ENCODE results near the gene SPAG17. TPM values are rescaled to one million over a fixed set of nuclear protein-coding genes. Genes with fewer than 3 reads are reported as not detected.

Gene SPAG17
- total RNA-seq, 1 experiment from 2014 or later: not detected

- no peaks in the 10 kb centered on the region for H3K9me2 ChIP-seq (replicated peaks; ENCODE audit: insufficient read depth, low read length)
- H4K20me1 ChIP-seq (ENCODE audit: insufficient read depth, low read depth, low read length): no peaks in the 10 kb centered on the region
- H3K9ac ChIP-seq (ENCODE audit: low read length): no peak overlapping the region
- H3K4me2 ChIP-seq (ENCODE audit: low read depth, low read length, poor library complexity, severe bottlenecking): no peak overlapping the region
- H3K79me2 ChIP-seq (ENCODE audit: low read length): no peaks in the 10 kb centered on the region
- H3K27me3 ChIP-seq (ENCODE audit: low read length): no peaks in the 10 kb centered on the region
- no peaks in the 10 kb centered on the region for H3K9me3 ChIP-seq (ENCODE audit: low read length)
- no peaks in the 10 kb centered on the region for H3K36me3 ChIP-seq (ENCODE audit: insufficient read depth, low read length)
- no peaks in the 10 kb centered on the region for H3K4me1 ChIP-seq (ENCODE audit: low read length)
- H2AFZ ChIP-seq (ENCODE audit: low read length): no peak overlapping the region
- H3K4me3 ChIP-seq (ENCODE audit: low read length): no peak overlapping the region
- no peak for DNase-seq
- H3K27ac ChIP-seq (ENCODE audit: low read length): no peak overlapping the region
Measured at GRCh38 chr1:118209648-118210047, 24.6 kb upstream of the SPAG17 start.

- no peak overlapping the region for H2AFZ ChIP-seq (ENCODE audit: low read length)
- H3K79me2 ChIP-seq (ENCODE audit: low read length): no peaks in the 10 kb centered on the region
- H3K36me3 ChIP-seq (ENCODE audit: insufficient read depth, low read length): no peaks in the 10 kb centered on the region
- no peaks in the 10 kb centered on the region for H3K9me3 ChIP-seq (ENCODE audit: low read length)
- H3K4me2 ChIP-seq (ENCODE audit: low read depth, low read length, poor library complexity, severe bottlenecking): no peak overlapping the region
- no peaks in the 10 kb centered on the region for H3K27me3 ChIP-seq (ENCODE audit: low read length)
- no peak overlapping the region for H3K27ac ChIP-seq (ENCODE audit: low read length)
- no peaks in the 10 kb centered on the region for H4K20me1 ChIP-seq (ENCODE audit: insufficient read depth, low read depth, low read length)
- H3K9me2 ChIP-seq (replicated peaks; ENCODE audit: insufficient read depth, low read length): no peaks in the 10 kb centered on the region
- H3K4me1 ChIP-seq (ENCODE audit: low read length): no peaks in the 10 kb centered on the region
- no peak for DNase-seq
- no peak overlapping the region for H3K9ac ChIP-seq (ENCODE audit: low read length)
- no peak overlapping the region for H3K4me3 ChIP-seq (ENCODE audit: low read length)
Measured at GRCh38 chr1:118206966-118207365, 21.9 kb upstream of the SPAG17 start.

DNA sequence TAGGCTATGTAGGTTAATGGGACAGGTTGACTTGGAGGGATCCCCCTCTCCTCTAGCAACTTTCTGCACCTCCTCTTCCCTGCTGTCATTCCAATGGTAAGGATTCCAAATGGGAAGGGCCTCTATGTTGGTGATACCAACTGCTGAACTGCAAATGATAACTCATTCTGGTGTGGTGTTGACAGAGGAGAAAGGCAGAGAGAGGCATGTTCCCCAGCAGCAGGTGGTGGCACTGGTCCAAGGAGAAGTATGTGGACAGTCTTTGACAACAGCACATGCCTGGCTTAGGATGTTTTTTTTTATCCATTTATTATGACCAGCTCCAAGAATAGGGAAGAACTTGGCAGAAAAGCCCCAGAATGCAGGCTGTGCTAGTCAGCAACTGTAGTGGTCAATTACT lies 19.6 kb upstream of the SPAG17 start:
- Histone ChIP-seq H3K4me2 (ENCODE audit: low read depth, low read length, poor library complexity, severe bottlenecking) (no peak overlapping the region), H3K27me3 (ENCODE audit: low read length) (no peaks in the 10 kb centered on the region), H3K9ac (ENCODE audit: low read length) (no peak overlapping the region), H3K4me1 (ENCODE audit: low read length) (no peaks in the 10 kb centered on the region), H3K9me3 (ENCODE audit: low read length) (no peaks in the 10 kb centered on the region), H3K36me3 (ENCODE audit: insufficient read depth, low read length) (no peaks in the 10 kb centered on the region), H3K9me2 (replicated peaks; ENCODE audit: insufficient read depth, low read length) (no peaks in the 10 kb centered on the region), H3K27ac (ENCODE audit: low read length) (no peak overlapping the region), H4K20me1 (ENCODE audit: insufficient read depth, low read depth, low read length) (no peaks in the 10 kb centered on the region), H3K79me2 (ENCODE audit: low read length) (no peaks in the 10 kb centered on the region), H3K4me3 (ENCODE audit: low read length) (no peak overlapping the region), H2AFZ (ENCODE audit: low read length) (no peak overlapping the region)
- no peak for DNase-seq

DNA sequence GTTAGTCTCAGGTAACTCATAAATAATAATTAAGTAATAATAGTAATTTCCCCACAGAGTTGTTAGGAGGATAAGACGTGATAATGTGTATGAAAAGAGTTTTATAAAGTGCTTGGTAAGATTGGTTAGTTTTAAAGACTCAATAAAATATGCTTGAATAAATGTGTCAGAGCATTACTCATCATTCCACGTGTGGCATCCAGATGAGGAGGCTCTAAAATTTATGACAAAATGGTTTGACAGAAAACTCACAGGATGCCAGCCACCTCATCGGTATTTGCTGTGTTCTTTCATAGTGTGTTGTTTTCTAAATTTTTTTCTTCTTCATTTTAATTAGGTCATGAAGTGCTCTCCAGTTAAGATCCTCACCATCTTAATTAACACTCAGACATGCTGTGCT lies 19.1 kb upstream of the SPAG17 start:
- Histone ChIP-seq H3K36me3 (ENCODE audit: insufficient read depth, low read length) (no peaks in the 10 kb centered on the region), H3K27me3 (ENCODE audit: low read length) (no peaks in the 10 kb centered on the region), H3K27ac (ENCODE audit: low read length) (no peak overlapping the region), H3K4me2 (ENCODE audit: low read depth, low read length, poor library complexity, severe bottlenecking) (no peak overlapping the region), H2AFZ (ENCODE audit: low read length) (no peak overlapping the region), H3K9me3 (ENCODE audit: low read length) (no peaks in the 10 kb centered on the region), H4K20me1 (ENCODE audit: insufficient read depth, low read depth, low read length) (no peaks in the 10 kb centered on the region), H3K4me1 (ENCODE audit: low read length) (no peaks in the 10 kb centered on the region), H3K9me2 (replicated peaks; ENCODE audit: insufficient read depth, low read length) (no peaks in the 10 kb centered on the region), H3K4me3 (ENCODE audit: low read length) (no peak overlapping the region), H3K9ac (ENCODE audit: low read length) (no peak overlapping the region), H3K79me2 (ENCODE audit: low read length) (no peaks in the 10 kb centered on the region)
- DNase-seq: no peak

GRCh38 chr1:118202076-118202608 lies 17.1 kb upstream of the SPAG17 start:
- no peaks in the 10 kb centered on the region for H3K36me3 ChIP-seq (ENCODE audit: insufficient read depth, low read length)
- H3K9me2 ChIP-seq (replicated peaks; ENCODE audit: insufficient read depth, low read length): no peaks in the 10 kb centered on the region
- H3K79me2 ChIP-seq (ENCODE audit: low read length): no peaks in the 10 kb centered on the region
- no peaks in the 10 kb centered on the region for H3K9me3 ChIP-seq (ENCODE audit: low read length)
- H3K4me1 ChIP-seq (ENCODE audit: low read length): no peaks in the 10 kb centered on the region
- DNase-seq: no peak
- no peaks in the 10 kb centered on the region for H4K20me1 ChIP-seq (ENCODE audit: insufficient read depth, low read depth, low read length)
- no peak overlapping the region for H3K9ac ChIP-seq (ENCODE audit: low read length)
- no peak overlapping the region for H3K27ac ChIP-seq (ENCODE audit: low read length)
- no peaks in the 10 kb centered on the region for H3K27me3 ChIP-seq (ENCODE audit: low read length)
- no peak overlapping the region for H3K4me2 ChIP-seq (ENCODE audit: low read depth, low read length, poor library complexity, severe bottlenecking)
- no peak overlapping the region for H2AFZ ChIP-seq (ENCODE audit: low read length)
- H3K4me3 ChIP-seq (ENCODE audit: low read length): no peak overlapping the region

- Histone ChIP-seq H3K9me2 (replicated peaks; ENCODE audit: insufficient read depth, low read length) (no peaks in the 10 kb centered on the region), H3K36me3 (ENCODE audit: insufficient read depth, low read length) (no peaks in the 10 kb centered on the region), H3K4me3 (ENCODE audit: low read length) (no peak overlapping the region), H3K9me3 (ENCODE audit: low read length) (no peaks in the 10 kb centered on the region), H2AFZ (ENCODE audit: low read length) (no peak overlapping the region), H3K4me1 (ENCODE audit: low read length) (no peaks in the 10 kb centered on the region), H3K27ac (ENCODE audit: low read length) (no peak overlapping the region), H3K4me2 (ENCODE audit: low read depth, low read length, poor library complexity, severe bottlenecking) (no peak overlapping the region), H3K79me2 (ENCODE audit: low read length) (no peaks in the 10 kb centered on the region), H3K9ac (ENCODE audit: low read length) (no peak overlapping the region), H3K27me3 (ENCODE audit: low read length) (no peaks in the 10 kb centered on the region), H4K20me1 (ENCODE audit: insufficient read depth, low read depth, low read length) (no peaks in the 10 kb centered on the region)
- no peak for DNase-seq
Measured at GRCh38 chr1:118201524-118201923, 16.5 kb upstream of the SPAG17 start.

DNA sequence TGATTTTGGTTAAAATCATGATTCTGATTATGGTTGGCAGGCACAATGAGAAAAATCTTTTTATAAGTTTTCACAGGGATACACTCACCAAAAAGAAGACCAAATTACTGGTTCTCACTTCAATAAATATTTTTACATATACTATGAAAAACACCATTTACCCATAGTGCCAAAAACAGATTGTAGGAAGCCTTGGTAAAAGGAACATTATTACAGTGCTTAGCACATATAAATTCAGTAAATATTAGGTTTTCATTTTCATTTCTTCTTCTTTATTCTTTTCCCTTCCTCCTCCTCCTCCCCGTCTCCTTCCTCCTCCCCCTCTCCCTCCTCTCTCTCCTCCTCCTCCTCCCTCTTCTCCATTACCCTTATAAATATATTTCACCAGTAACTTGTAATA lies 15.8 kb upstream of the SPAG17 start:
- H3K9ac ChIP-seq (ENCODE audit: low read length): no peak overlapping the region
- H3K9me2 ChIP-seq (replicated peaks; ENCODE audit: insufficient read depth, low read length): no peaks in the 10 kb centered on the region
- no peaks in the 10 kb centered on the region for H3K4me1 ChIP-seq (ENCODE audit: low read length)
- no peak overlapping the region for H3K4me3 ChIP-seq (ENCODE audit: low read length)
- no peak overlapping the region for H3K4me2 ChIP-seq (ENCODE audit: low read depth, low read length, poor library complexity, severe bottlenecking)
- no peaks in the 10 kb centered on the region for H3K9me3 ChIP-seq (ENCODE audit: low read length)
- no peak overlapping the region for H2AFZ ChIP-seq (ENCODE audit: low read length)
- no peaks in the 10 kb centered on the region for H3K27me3 ChIP-seq (ENCODE audit: low read length)
- H3K36me3 ChIP-seq (ENCODE audit: insufficient read depth, low read length): no peaks in the 10 kb centered on the region
- H3K27ac ChIP-seq (ENCODE audit: low read length): no peak overlapping the region
- H4K20me1 ChIP-seq (ENCODE audit: insufficient read depth, low read depth, low read length): no peaks in the 10 kb centered on the region
- no peak for DNase-seq
- H3K79me2 ChIP-seq (ENCODE audit: low read length): no peaks in the 10 kb centered on the region

DNA sequence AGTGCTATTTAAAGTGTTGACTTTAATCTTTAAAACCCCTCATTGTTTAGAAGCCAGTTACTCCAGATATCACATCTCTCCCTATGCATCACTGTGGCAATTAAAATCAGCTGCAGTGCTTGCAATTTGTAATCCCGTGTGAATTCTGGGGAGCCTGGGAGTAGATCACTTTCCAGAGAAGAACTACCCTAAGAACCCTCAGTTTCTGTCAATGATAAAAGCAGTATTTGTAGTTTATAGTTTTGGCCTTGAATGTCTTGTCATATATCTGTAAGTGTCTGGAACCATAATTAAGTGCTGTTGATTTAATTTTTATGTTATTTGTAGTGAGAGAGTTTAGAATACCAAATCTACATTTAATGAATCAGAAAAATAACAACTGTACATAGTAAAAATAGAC lies 5.5 kb upstream of the SPAG17 start:
- no peaks in the 10 kb centered on the region for H3K4me1 ChIP-seq (ENCODE audit: low read length)
- no peak for DNase-seq

DNA sequence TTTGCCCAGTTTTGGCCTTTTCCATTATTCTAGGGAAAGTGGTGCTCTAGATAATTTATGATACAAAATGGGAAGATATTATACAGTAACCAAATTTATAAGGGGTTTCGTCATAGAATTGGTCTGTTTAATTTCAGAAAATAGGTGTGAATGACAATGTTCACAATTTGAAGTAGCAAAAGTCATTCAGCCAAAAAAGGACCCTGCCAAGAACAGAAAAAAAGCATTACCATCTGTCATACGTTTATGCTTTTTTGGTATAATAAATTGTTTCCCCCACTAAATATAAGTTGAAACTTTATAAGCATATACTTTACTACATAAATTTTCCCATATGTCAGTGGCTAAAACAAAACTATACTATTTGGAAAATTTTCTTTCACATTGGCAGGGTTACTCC lies 4.5 kb upstream of the SPAG17 start:
- DNase-seq: no peak
- H2AFZ ChIP-seq (ENCODE audit: low read length): no peak overlapping the region
- H3K4me2 ChIP-seq (ENCODE audit: low read depth, low read length, poor library complexity, severe bottlenecking): no peak overlapping the region
- H3K4me1 ChIP-seq (ENCODE audit: low read length): no peaks in the 10 kb centered on the region
- H3K9ac ChIP-seq (ENCODE audit: low read length): no peak overlapping the region
- no peaks in the 10 kb centered on the region for H3K9me2 ChIP-seq (replicated peaks; ENCODE audit: insufficient read depth, low read length)
- no peaks in the 10 kb centered on the region for H3K36me3 ChIP-seq (ENCODE audit: insufficient read depth, low read length)
- H3K9me3 ChIP-seq (ENCODE audit: low read length): no peaks in the 10 kb centered on the region
- H4K20me1 ChIP-seq (ENCODE audit: insufficient read depth, low read depth, low read length): no peaks in the 10 kb centered on the region
- no peak overlapping the region for H3K4me3 ChIP-seq (ENCODE audit: low read length)
- no peak overlapping the region for H3K27ac ChIP-seq (ENCODE audit: low read length)
- no peaks in the 10 kb centered on the region for H3K79me2 ChIP-seq (ENCODE audit: low read length)
- H3K27me3 ChIP-seq (ENCODE audit: low read length): no peaks in the 10 kb centered on the region

More for the DNA sequence above, 5.5 kb upstream of the SPAG17 start:
- Histone ChIP-seq H3K9me3 (ENCODE audit: low read length) (no peaks in the 10 kb centered on the region), H3K9me2 (replicated peaks; ENCODE audit: insufficient read depth, low read length) (no peaks in the 10 kb centered on the region), H4K20me1 (ENCODE audit: insufficient read depth, low read depth, low read length) (no peaks in the 10 kb centered on the region), H3K27me3 (ENCODE audit: low read length) (no peaks in the 10 kb centered on the region), H3K4me2 (ENCODE audit: low read depth, low read length, poor library complexity, severe bottlenecking) (no peak overlapping the region), H2AFZ (ENCODE audit: low read length) (no peak overlapping the region), H3K4me3 (ENCODE audit: low read length) (no peak overlapping the region), H3K36me3 (ENCODE audit: insufficient read depth, low read length) (no peaks in the 10 kb centered on the region), H3K27ac (ENCODE audit: low read length) (no peak overlapping the region), H3K79me2 (ENCODE audit: low read length) (no peaks in the 10 kb centered on the region), H3K9ac (ENCODE audit: low read length) (no peak overlapping the region)

Data from Karpas-422 (cell line).